H1 (cell line): ENCODE measurements around the gene COQ8B. TPM values are rescaled to one million over a fixed set of nuclear protein-coding genes. Genes with fewer than 3 reads are reported as not detected.

Source experiments
- CHD1 ChIP-seq: IDR thresholded peaks from 2 replicates; pipeline ENCODE4 v1.6.1; 2012; ENCODE audit warnings: low read depth, low read length, improper control_type of control experiment
- FOSL1 ChIP-seq: IDR thresholded peaks from 2 replicates; pipeline ENCODE4 v1.6.1; 2011; ENCODE audit warnings: mild to moderate bottlenecking, low read depth, low read length, moderate library complexity; ENCODE audit not compliant: insufficient read depth
- GTF2F1 ChIP-seq: IDR thresholded peaks from 2 replicates; pipeline ENCODE4 v1.6.1; 2012; ENCODE audit warnings: low read depth, low read length, improper control_type of control experiment, borderline replicate concordance
- KDM1A ChIP-seq: fragments of 200-600, 300-600 bp; sonication (generic); IDR thresholded peaks from 2 replicates; pipeline ENCODE4 v1.7.1; 2016; ENCODE audit warnings: mild to moderate bottlenecking, low read length, borderline replicate concordance
- SRF ChIP-seq: IDR thresholded peaks from 2 replicates; pipeline ENCODE4 v1.6.1; 2011; ENCODE audit warnings: mild to moderate bottlenecking, low read depth, low read length, moderate library complexity
- TEAD4 ChIP-seq: IDR thresholded peaks from 2 replicates; pipeline ENCODE4 v1.6.1; 2012; ENCODE audit warnings: low read depth, low read length, inconsistent platforms, mixed read lengths
- polyA plus RNA-seq, 7 experiments: library from polyadenylated mRNA; depleted of rRNA in 3 of 7; stranded (reverse) in 5 of 7; unstranded in 2 of 7; fragments of >200 nt in 5 of 7; fragments of 200-250 nt in 2 of 7; gene quantifications; 1 replicate in 5 of 7; 2 replicates in 1 of 7; 4 replicates in 1 of 7; pipeline versions ENCODE4 v1.2.1 to v1.2.3, GENCODE V29; 2011 to 2013; ENCODE audit warnings: missing spikeins in 2 of 7, mixed read lengths in 2 of 7
- total RNA-seq: library from RNA; stranded (reverse); fragmentation: NEBNext Ultra II Directional; extraction: Animal tissue kit (Norgen Biotek cat#: 25700); gene quantifications from 2 replicates; pipeline ENCODE4 v1.2.1, GENCODE V29; 2021
- TF ChIP-seq, protein P1 (sequence below): IDR thresholded peaks from 2 replicates; pipeline ENCODE4 v1.6.1; 2011; ENCODE audit warnings: low read length, improper control_type of control experiment

COQ8B gene
- total and polyA plus RNA-seq, 2 of the 8 experiments (the other 6 are each of a cell fraction or from before 2014, with no cell fraction given), result 41.7 to 46.1 TPM

DNA sequence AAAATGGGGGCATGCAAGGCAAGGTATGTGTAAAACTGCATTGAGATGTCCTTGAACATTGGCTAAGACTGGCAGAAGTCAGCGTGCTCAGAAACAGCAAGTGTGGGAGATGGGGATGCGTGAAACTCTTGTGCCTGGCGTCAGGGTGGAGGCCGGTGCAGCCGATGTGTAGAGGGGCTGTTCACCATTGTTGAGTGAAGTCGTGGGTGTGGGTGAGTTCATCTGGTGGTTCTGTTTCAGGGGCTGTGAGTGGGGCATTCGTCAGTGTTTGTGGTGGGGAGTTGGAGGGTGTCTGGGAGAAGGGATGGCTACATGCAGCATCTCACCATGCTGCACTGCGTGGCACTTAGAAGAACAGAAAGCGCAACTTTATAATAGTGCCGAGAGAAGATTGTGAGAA lies 47.3 kb upstream of the COQ8B start (continued):
- TF ChIP-seq, protein P1, sequence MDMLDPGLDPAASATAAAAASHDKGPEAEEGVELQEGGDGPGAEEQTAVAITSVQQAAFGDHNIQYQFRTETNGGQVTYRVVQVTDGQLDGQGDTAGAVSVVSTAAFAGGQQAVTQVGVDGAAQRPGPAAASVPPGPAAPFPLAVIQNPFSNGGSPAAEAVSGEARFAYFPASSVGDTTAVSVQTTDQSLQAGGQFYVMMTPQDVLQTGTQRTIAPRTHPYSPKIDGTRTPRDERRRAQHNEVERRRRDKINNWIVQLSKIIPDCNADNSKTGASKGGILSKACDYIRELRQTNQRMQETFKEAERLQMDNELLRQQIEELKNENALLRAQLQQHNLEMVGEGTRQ, result no peak
- TF ChIP-seq SRF (no peak), FOSL1 (no peak), KDM1A (no peak), TEAD4 (no peak), GTF2F1 (no peak), CHD1 (no peak)
